Measurements from ENCODE around the gene PAPPA. TPM values are rescaled to one million over a fixed set of nuclear protein-coding genes. Genes with fewer than 3 reads are reported as not detected.

Gene PAPPA
- total RNA-seq, 1 experiment from 2014 or later: 0.22 TPM

DNA sequence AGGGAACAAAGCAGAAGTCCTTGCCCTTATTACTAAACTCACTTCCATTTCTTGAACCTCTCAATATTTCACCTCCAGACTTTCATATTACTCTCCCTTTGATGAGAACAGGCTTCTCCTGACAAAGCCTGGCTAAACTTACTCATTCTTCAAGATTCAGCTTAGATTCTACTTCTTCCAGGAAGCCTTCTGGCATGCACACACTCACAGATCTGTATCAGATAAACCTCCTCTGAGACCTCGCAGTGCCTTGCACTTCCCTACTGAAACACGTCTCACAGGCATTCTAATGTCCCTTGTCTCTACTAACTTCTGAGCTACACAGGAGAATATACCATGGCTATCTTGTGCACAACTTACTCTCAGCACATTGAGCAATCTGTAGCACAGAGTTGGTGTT, 16.6 kb upstream of the PAPPA start (continued):
- TF ChIP-seq, protein P1, sequence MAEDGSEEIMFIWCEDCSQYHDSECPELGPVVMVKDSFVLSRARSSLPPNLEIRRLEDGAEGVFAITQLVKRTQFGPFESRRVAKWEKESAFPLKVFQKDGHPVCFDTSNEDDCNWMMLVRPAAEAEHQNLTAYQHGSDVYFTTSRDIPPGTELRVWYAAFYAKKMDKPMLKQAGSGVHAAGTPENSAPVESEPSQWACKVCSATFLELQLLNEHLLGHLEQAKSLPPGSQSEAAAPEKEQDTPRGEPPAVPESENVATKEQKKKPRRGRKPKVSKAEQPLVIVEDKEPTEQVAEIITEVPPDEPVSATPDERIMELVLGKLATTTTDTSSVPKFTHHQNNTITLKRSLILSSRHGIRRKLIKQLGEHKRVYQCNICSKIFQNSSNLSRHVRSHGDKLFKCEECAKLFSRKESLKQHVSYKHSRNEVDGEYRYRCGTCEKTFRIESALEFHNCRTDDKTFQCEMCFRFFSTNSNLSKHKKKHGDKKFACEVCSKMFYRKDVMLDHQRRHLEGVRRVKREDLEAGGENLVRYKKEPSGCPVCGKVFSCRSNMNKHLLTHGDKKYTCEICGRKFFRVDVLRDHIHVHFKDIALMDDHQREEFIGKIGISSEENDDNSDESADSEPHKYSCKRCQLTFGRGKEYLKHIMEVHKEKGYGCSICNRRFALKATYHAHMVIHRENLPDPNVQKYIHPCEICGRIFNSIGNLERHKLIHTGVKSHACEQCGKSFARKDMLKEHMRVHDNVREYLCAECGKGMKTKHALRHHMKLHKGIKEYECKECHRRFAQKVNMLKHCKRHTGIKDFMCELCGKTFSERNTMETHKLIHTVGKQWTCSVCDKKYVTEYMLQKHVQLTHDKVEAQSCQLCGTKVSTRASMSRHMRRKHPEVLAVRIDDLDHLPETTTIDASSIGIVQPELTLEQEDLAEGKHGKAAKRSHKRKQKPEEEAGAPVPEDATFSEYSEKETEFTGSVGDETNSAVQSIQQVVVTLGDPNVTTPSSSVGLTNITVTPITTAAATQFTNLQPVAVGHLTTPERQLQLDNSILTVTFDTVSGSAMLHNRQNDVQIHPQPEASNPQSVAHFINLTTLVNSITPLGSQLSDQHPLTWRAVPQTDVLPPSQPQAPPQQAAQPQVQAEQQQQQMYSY (CRISPR knock-in tag; IDR thresholded peaks at IDR 0.05): no peak
- no peak for TF ChIP-seq CBFB (CRISPR knock-in tag; IDR thresholded peaks at IDR 0.05; ENCODE audit: low read depth)

DNA sequence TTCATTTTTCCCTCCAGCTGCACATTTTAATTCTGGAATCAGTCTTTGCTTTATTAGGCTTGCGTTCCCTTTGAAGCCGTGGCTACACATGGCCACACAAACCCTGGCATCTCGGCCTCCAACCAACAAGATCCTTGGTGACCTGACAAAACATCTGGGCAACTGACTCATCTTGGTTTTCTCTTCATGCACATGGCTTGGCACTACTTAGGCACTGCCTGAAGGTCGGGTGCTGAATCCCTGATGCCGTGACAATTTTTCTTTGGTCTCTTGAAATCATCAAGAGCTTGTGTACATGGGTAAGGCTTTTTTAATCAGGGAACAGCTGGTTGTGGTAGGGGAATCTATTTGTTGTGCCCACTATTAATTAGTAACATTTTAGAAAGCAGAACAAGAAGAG, 16.0 kb upstream of the PAPPA start:
- Mint-ChIP-seq H3K4me1 (0 out of 2 replicates have a peak, but pooled peaks cover 1% of the 10 kb centered on the region), H3K27ac (no peak overlapping the region), H3K4me3 (no peak overlapping the region), H3K36me3 (no peaks in the 10 kb centered on the region), H3K9me3 (no peaks in the 10 kb centered on the region), H3K27me3 (ENCODE audit: low read depth) (peaks cover 11% of the 10 kb centered on the region)
- ChIA-PET CTCF (no interaction called here), POLR2A (no interaction called here)
- ATAC-seq (no peak), DNase-seq (ENCODE audit: low spot score) (no peak)
- TF ChIP-seq ZBTB21 (CRISPR knock-in tag; IDR thresholded peaks at IDR 0.05; ENCODE audit: borderline replicate concordance) (no peak), TP53 (CRISPR knock-in tag; IDR thresholded peaks at IDR 0.05) (no peak), ATF1 (CRISPR knock-in tag; IDR thresholded peaks at IDR 0.05) (no peak), ETV6 (CRISPR knock-in tag; IDR thresholded peaks at IDR 0.05) (no peak), TCF7 (CRISPR knock-in tag; IDR thresholded peaks at IDR 0.05; ENCODE audit: low read depth) (no peak)
- TF ChIP-seq, protein P2, sequence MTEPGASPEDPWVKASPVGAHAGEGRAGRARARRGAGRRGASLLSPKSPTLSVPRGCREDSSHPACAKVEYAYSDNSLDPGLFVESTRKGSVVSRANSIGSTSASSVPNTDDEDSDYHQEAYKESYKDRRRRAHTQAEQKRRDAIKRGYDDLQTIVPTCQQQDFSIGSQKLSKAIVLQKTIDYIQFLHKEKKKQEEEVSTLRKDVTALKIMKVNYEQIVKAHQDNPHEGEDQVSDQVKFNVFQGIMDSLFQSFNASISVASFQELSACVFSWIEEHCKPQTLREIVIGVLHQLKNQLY (CRISPR knock-in tag; IDR thresholded peaks at IDR 0.05): no peak
- TF ChIP-seq, protein P3, sequence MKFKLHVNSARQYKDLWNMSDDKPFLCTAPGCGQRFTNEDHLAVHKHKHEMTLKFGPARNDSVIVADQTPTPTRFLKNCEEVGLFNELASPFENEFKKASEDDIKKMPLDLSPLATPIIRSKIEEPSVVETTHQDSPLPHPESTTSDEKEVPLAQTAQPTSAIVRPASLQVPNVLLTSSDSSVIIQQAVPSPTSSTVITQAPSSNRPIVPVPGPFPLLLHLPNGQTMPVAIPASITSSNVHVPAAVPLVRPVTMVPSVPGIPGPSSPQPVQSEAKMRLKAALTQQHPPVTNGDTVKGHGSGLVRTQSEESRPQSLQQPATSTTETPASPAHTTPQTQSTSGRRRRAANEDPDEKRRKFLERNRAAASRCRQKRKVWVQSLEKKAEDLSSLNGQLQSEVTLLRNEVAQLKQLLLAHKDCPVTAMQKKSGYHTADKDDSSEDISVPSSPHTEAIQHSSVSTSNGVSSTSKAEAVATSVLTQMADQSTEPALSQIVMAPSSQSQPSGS (CRISPR knock-in tag; IDR thresholded peaks at IDR 0.05; ENCODE audit: borderline replicate concordance, low read depth): no peak

DNA sequence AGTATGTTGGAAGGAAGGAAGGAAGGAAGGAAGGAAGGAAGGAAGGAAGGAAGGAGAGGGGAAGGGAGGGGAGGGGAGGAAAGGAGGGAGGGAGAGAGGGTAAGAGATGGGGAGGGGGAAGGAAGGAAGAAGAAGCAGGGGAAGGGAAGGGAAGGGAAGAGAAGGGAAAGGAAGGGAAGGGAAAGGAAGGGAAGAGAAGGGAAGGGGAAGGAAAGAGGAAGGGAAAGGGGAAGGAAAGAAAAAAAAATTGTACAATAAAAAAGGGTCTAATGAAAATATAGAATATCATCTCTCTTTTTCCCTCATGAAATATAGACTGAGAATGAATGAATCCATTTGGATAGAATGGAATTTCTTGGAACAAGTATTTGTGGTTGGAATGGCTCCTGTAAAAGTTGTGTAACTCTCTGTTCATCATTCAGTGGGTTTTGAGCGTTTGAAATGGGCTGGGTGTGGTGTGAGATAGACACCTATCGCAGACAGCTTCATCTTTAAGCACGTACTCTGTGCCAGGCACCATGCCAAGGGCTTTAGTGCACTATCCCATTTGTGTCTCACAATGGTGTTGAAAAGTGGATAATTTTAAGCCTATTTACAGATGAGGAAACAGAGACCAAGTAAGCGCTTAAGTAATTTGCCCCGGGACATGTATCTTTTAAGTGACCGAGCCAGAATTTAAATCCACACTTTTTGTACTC, 11.6 kb upstream of the PAPPA start:
- ChIA-PET POLR2A (no interaction called here), CTCF (interaction anchor here (1.1 kb wide), 1 partner anchor 10 kb away, joined by 4 read pairs; no protein-coding TSS in a partner anchor)
- TF ChIP-seq, protein P4, sequence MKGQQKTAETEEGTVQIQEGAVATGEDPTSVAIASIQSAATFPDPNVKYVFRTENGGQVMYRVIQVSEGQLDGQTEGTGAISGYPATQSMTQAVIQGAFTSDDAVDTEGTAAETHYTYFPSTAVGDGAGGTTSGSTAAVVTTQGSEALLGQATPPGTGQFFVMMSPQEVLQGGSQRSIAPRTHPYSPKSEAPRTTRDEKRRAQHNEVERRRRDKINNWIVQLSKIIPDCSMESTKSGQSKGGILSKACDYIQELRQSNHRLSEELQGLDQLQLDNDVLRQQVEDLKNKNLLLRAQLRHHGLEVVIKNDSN (CRISPR knock-in tag; IDR thresholded peaks at IDR 0.05): no peak
- TF ChIP-seq TEAD4 (CRISPR knock-in tag; IDR thresholded peaks at IDR 0.05) (no peak), FOXK1 (CRISPR knock-in tag; IDR thresholded peaks at IDR 0.05) (no peak), NR1H2 (CRISPR knock-in tag; IDR thresholded peaks at IDR 0.05) (no peak), NFE2L1 (CRISPR knock-in tag; IDR thresholded peaks at IDR 0.05) (no peak), NFYB (CRISPR knock-in tag; conservative IDR thresholded peaks at IDR 0.05; ENCODE audit: low read depth) (no peak), ESRRA (CRISPR knock-in tag; IDR thresholded peaks at IDR 0.05; ENCODE audit: borderline replicate concordance) (no peak), CREM (CRISPR knock-in tag; IDR thresholded peaks at IDR 0.05) (no peak), SMAD3 (CRISPR knock-in tag; IDR thresholded peaks at IDR 0.05; ENCODE audit: borderline replicate concordance) (no peak), GTF2I (CRISPR knock-in tag; conservative IDR thresholded peaks at IDR 0.05) (no peak), RORB (CRISPR knock-in tag; IDR thresholded peaks at IDR 0.05) (no peak), JUN (CRISPR knock-in tag; IDR thresholded peaks at IDR 0.05) (no peak)
- TF ChIP-seq, protein P5, sequence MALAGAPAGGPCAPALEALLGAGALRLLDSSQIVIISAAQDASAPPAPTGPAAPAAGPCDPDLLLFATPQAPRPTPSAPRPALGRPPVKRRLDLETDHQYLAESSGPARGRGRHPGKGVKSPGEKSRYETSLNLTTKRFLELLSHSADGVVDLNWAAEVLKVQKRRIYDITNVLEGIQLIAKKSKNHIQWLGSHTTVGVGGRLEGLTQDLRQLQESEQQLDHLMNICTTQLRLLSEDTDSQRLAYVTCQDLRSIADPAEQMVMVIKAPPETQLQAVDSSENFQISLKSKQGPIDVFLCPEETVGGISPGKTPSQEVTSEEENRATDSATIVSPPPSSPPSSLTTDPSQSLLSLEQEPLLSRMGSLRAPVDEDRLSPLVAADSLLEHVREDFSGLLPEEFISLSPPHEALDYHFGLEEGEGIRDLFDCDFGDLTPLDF (CRISPR knock-in tag; IDR thresholded peaks at IDR 0.05): no peak
- TF ChIP-seq, protein P6, sequence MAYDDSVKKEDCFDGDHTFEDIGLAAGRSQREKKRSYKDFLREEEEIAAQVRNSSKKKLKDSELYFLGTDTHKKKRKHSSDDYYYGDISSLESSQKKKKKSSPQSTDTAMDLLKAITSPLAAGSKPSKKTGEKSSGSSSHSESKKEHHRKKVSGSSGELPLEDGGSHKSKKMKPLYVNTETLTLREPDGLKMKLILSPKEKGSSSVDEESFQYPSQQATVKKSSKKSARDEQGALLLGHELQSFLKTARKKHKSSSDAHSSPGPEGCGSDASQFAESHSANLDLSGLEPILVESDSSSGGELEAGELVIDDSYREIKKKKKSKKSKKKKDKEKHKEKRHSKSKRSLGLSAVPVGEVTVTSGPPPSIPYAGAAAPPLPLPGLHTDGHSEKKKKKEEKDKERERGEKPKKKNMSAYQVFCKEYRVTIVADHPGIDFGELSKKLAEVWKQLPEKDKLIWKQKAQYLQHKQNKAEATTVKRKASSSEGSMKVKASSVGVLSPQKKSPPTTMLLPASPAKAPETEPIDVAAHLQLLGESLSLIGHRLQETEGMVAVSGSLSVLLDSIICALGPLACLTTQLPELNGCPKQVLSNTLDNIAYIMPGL (CRISPR knock-in tag; IDR thresholded peaks at IDR 0.05): no peak
- H3K36me3 Mint-ChIP-seq: no peaks in the 10 kb centered on the region
- H3K27ac Mint-ChIP-seq: no peak overlapping the region
- no peaks in the 10 kb centered on the region for H3K9me3 Mint-ChIP-seq
- ATAC-seq (no peak), DNase-seq (ENCODE audit: low spot score) (no peak)
- peaks cover 11% of the 10 kb centered on the region for H3K27me3 Mint-ChIP-seq (ENCODE audit: low read depth)
- 0 out of 2 replicates have a peak, but pooled peaks cover 2% of the 10 kb centered on the region for H3K4me1 Mint-ChIP-seq
- H3K4me3 Mint-ChIP-seq: no peak overlapping the region

Measured in WTC11 (cell line).